GM19397 (cell line): ENCODE data around the gene AUTS2.

Source experiments
- ATAC-seq: cut with Tn5 transposase; IDR thresholded peaks from one replicate; pipeline ENCODE4 v1.9.1; 2021; ENCODE audit warnings: mild to moderate bottlenecking, moderate library complexity; ENCODE audit not compliant: unreplicated experiment

AUTS2 gene

GRCh38 chr7:70044064-70044463, 445.8 kb downstream of the AUTS2 start:
- ATAC-seq = no peak

- no peak for ATAC-seq
Measured at GRCh38 chr7:70044525-70044924, 446.2 kb downstream of the AUTS2 start.

GRCh38 chr7:70044981-70045380, 446.7 kb downstream of the AUTS2 start:
- ATAC-seq = no peak

GRCh38 chr7:70047384-70047783, 449.1 kb downstream of the AUTS2 start:
- ATAC-seq = no peak

GRCh38 chr7:70047891-70048448, 449.7 kb downstream of the AUTS2 start:
- no peak for ATAC-seq

GRCh38 chr7:70051726-70052125, 453.5 kb downstream of the AUTS2 start:
- ATAC-seq = no peak

GRCh38 chr7:70052691-70053090, 454.4 kb downstream of the AUTS2 start:
- no peak for ATAC-seq

GRCh38 chr7:70053421-70053820, 455.1 kb downstream of the AUTS2 start:
- ATAC-seq = no peak

- no peak for ATAC-seq
Measured at GRCh38 chr7:70053989-70054388, 455.7 kb downstream of the AUTS2 start.

GRCh38 chr7:70056363-70056762, 458.1 kb downstream of the AUTS2 start:
- ATAC-seq = no peak

- ATAC-seq = no peak
Measured at GRCh38 chr7:70060298-70061068, 462.2 kb downstream of the AUTS2 start.

GRCh38 chr7:70063371-70063770, 465.1 kb downstream of the AUTS2 start:
- no peak for ATAC-seq

GRCh38 chr7:70063927-70064326, 465.7 kb downstream of the AUTS2 start:
- no peak for ATAC-seq

GRCh38 chr7:70066844-70067243, 468.6 kb downstream of the AUTS2 start:
- ATAC-seq = no peak

GRCh38 chr7:70068531-70068930, 470.3 kb downstream of the AUTS2 start:
- ATAC-seq = no peak

GRCh38 chr7:70069977-70070376, 471.7 kb downstream of the AUTS2 start:
- no peak for ATAC-seq

- ATAC-seq = no peak
Measured at GRCh38 chr7:70071766-70072165, 473.5 kb downstream of the AUTS2 start.

- no peak for ATAC-seq
Measured at GRCh38 chr7:70072220-70072619, 473.9 kb downstream of the AUTS2 start.

- ATAC-seq = no peak
Measured at GRCh38 chr7:70076325-70076724, 478.1 kb downstream of the AUTS2 start.

- ATAC-seq = no peak
Measured at GRCh38 chr7:70082099-70082611, 483.9 kb downstream of the AUTS2 start.

- ATAC-seq = no peak
Measured at GRCh38 chr7:70091362-70091761, 493.1 kb downstream of the AUTS2 start.
